GM12878 (cell line): ENCODE results near the gene FAM50A. TPM values are rescaled to one million over a fixed set of nuclear protein-coding genes. Genes with fewer than 3 reads are reported as not detected.
A peak's percentile ranks its signal among the peaks of the same experiment; 100 is the strongest.

Experiments
- ATAC-seq: fragments of 200-7000 bp; cut with Tn5 transposase; 3 replicates; pipeline ENCODE4 v1.9.1; 2020; ENCODE audit warnings: mild to moderate bottlenecking, moderate library complexity
- BruUV-seq: library from RNA; stranded (reverse); fragments of 400-500 nt; replicated peaks from 2 replicates; lab custom pipeline; 2021; lab: Mats Ljungman, UMichigan
- CTCF ChIA-PET: fragments of 300-600 bp; sonication (Branson Sonifier 250); formaldehyde crosslinking; extraction: SDS; loops from one replicate; lab custom pipeline; 2021; ENCODE audit warnings: inconsistent platforms; lab: Yijun Ruan, JAX
- POLR2A ChIA-PET: fragments of 350-600 bp; formaldehyde crosslinking; extraction: SDS; loops from one replicate; lab custom pipeline; 2021; ENCODE audit warnings: inconsistent platforms; lab: Charles Lee
- RAD21 ChIA-PET: fragments of 300-600 bp; sonication (Branson Sonifier 250); formaldehyde crosslinking; loops from one replicate; lab custom pipeline; 2023; ENCODE audit warnings: antibody characterized with exemption; ENCODE audit not compliant: unreplicated experiment; lab: Charles Lee
- SMC1A ChIA-PET: fragments of 300-600 bp; sonication (Branson Sonifier 250); formaldehyde crosslinking; loops from one replicate; lab custom pipeline; 2023; ENCODE audit not compliant: unreplicated experiment, uncharacterized antibody; lab: Charles Lee
- DNase-seq: peaks from one replicate; pipeline ENCODE4 v3.0.0-alpha.2; 2011; ENCODE audit warnings: low read depth, low spot score
- FAIRE-seq: peaks from 3 replicates; lab custom pipeline; 2011; peaks lifted over from hg19 to GRCh38; lab: Jason Lieb, UNC
- H2AFZ ChIP-seq: 2 replicates; pipeline ENCODE4 v1.6.0; 2011; ENCODE audit warnings: low read depth, low read length, control low read depth; ENCODE audit not compliant: control insufficient read depth
- H3K27ac ChIP-seq: 2 replicates; pipeline ENCODE4 v1.5.1; 2011; ENCODE audit warnings: control low read depth; ENCODE audit not compliant: control insufficient read depth, insufficient read depth
- H3K27me3 ChIP-seq, 2 experiments: replicated peaks in 1 of 2; 2 replicates each; pipeline versions ENCODE4 v1.6.0 to v1.6.1; 2011; ENCODE audit warnings: low read length in 1 of 2; ENCODE audit not compliant: control insufficient read depth in 2 of 2, insufficient read depth in 2 of 2
- H3K36me3 ChIP-seq, 2 experiments: 2 replicates each; pipeline ENCODE4 v1.5.1; 2011; ENCODE audit warnings: low read length in 1 of 2; ENCODE audit not compliant: control insufficient read depth in 2 of 2, insufficient read depth in 2 of 2
- H3K4me1 ChIP-seq: 2 replicates; pipeline ENCODE4 v1.6.1; 2011; ENCODE audit warnings: mild to moderate bottlenecking, low read length, moderate library complexity, mixed read lengths; ENCODE audit not compliant: control insufficient read depth, insufficient read depth
- H3K4me2 ChIP-seq: 2 replicates; pipeline ENCODE4 v1.6.0; 2011; ENCODE audit warnings: control low read depth; ENCODE audit not compliant: control insufficient read depth, insufficient read depth
- H3K4me3 ChIP-seq: fragments of 200-600 bp; sonication (generic); 2 replicates; pipeline ENCODE4 v1.5.1; 2016
- H3K79me2 ChIP-seq: 2 replicates; pipeline ENCODE4 v1.6.0; 2011; ENCODE audit warnings: low read length; ENCODE audit not compliant: control insufficient read depth, insufficient read depth
- H3K9ac ChIP-seq: 2 replicates; pipeline ENCODE4 v1.8.0; 2011; ENCODE audit warnings: low read length, control low read depth, mixed read lengths; ENCODE audit not compliant: control insufficient read depth, insufficient read depth
- H3K9me3 ChIP-seq: replicated peaks from 3 replicates; pipeline ENCODE4 v1.5.1; 2011; ENCODE audit warnings: mild to moderate bottlenecking, low read length; ENCODE audit not compliant: control insufficient read depth, insufficient read depth
- H4K20me1 ChIP-seq: 2 replicates; pipeline ENCODE4 v1.6.0; 2011; ENCODE audit not compliant: control insufficient read depth, insufficient read depth
- HSF1 ChIP-seq: fragments of 150-350 bp; IDR thresholded peaks from 2 replicates; pipeline ENCODE4 v1.6.1; 2014; ENCODE audit warnings: mild to moderate bottlenecking, low read depth, low read length
- POLR2A ChIP-seq: IDR thresholded peaks from 2 replicates; pipeline ENCODE4 v1.6.1; 2011; ENCODE audit warnings: low read depth, mild to moderate bottlenecking, low read length
- USF1 ChIP-seq: IDR thresholded peaks from 2 replicates; pipeline ENCODE4 v1.6.1; 2011; ENCODE audit warnings: borderline replicate concordance, low read depth, mild to moderate bottlenecking, moderate library complexity, mixed read lengths, low read length; ENCODE audit not compliant: insufficient read depth; ENCODE audit errors: extremely low read length
- WGBS: methylation state at CpG from one replicate; pipeline ENCODE4 v1.1.6; 2016; ENCODE audit warnings: low lambda C conversion rate; ENCODE audit not compliant: insufficient replicate concordance, insufficient coverage; ENCODE audit errors: missing lambda C conversion rate; 5-methylcytosine and 5-hydroxymethylcytosine counted together
- in situ Hi-C: fragments of 300-500 bp; cut with MboI; formaldehyde crosslinking; loops from 9 replicates; pipeline ENCODE4 v1.14.3; 2018; ENCODE audit warnings: mixed read lengths
- intact Hi-C: fragments of 100-400 bp; cut with micrococcal nuclease; formaldehyde crosslinking; loops from one replicate; pipeline ENCODE4 v1.14.2; 2022; ENCODE audit not compliant: unreplicated experiment
- polyA plus RNA-seq, 11 experiments: library from polyadenylated mRNA; depleted of rRNA in 4 of 11; unstranded in 6 of 11; stranded (reverse) in 5 of 11; fragments of >200 nt; fragmentation: Nextera tagmentation in 4 of 11; fragmentation: Illumina TruSeq in 1 of 11; extraction: Ambion mirVana in 4 of 11; extraction: Trizol in 1 of 11; gene quantifications; 1 replicate in 1 of 11; 2 replicates in 10 of 11; pipeline versions ENCODE4 v1.2.1 to v1.2.3, GENCODE V29; 2011 to 2016; ENCODE audit warnings: inconsistent platforms in 2 of 11, missing spikeins in 2 of 11, low read depth in 1 of 11
- total RNA-seq, 4 experiments: library from RNA; depleted of rRNA in 3 of 4; stranded (reverse); fragments of >200 nt in 3 of 4; fragmentation: Illumina TruSeq in 1 of 4; extraction: Trizol in 1 of 4; gene quantifications; 2 replicates each; pipeline versions ENCODE4 v1.2.1 to v1.2.3, GENCODE V29; 2013 to 2021

FAM50A gene
- total and polyA plus RNA-seq, 10 of the 15 experiments (the other 5 are each of a cell fraction or from before 2014, with no cell fraction given): 4.2 to 46.7 (median 34.6) TPM

- Histone ChIP-seq H3K27me3 (no peaks in the 10 kb centered on the region), H3K4me3 (no peak overlapping the region), H3K4me1 (no peaks in the 10 kb centered on the region), H3K9me3 (no peaks in the 10 kb centered on the region; the same call in 2 of the 3 replicates), H3K36me3 (no peaks in the 10 kb centered on the region; a peak in 1 of 4 replicates), H3K79me2 (no peaks in the 10 kb centered on the region; the same call in 1 of the 2 replicates), H3K9ac (no peak overlapping the region), H2AFZ (no peak overlapping the region)
- POLR2A ChIA-PET: no interaction called here
- no peak for ATAC-seq
- no peak for DNase-seq
- FAIRE-seq: no peak
- in situ Hi-C loops (no loop called here), intact Hi-C loops (no loop called here)
- SMC1A ChIA-PET: no interaction called here
- BruUV-seq: no TSS peak
- CTCF ChIA-PET: no interaction called here
- RAD21 ChIA-PET: interaction anchor here (0.6 kb wide), 1 partner anchor 17 kb away, joined by 4 read pairs; the partner anchor contains the start of gene SLC10A3
- TF ChIP-seq USF1: no peak
- TF ChIP-seq, all 136 proteins: peak for 0
- no peak overlapping the region for H3K27ac ChIP-seq
- WGBS: 70% methylated on average over 7 of the region's 7 CpGs
- no peaks in the 10 kb centered on the region for H4K20me1 ChIP-seq
- H3K4me2 ChIP-seq: no peak overlapping the region
Observed at GRCh38 chrX:154473683-154474082, 29.7 kb downstream of the FAM50A start.

- Histone ChIP-seq H3K27ac (no peak overlapping the region), H3K79me2 (no peaks in the 10 kb centered on the region; the same call in 1 of the 2 replicates), H2AFZ (no peak overlapping the region), H3K9ac (no peak overlapping the region), H3K27me3 (no peaks in the 10 kb centered on the region), H3K9me3 (no peaks in the 10 kb centered on the region; the same call in 2 of the 3 replicates), H3K4me1 (no peaks in the 10 kb centered on the region; the same call in 1 of the 2 replicates), H3K36me3 (no peaks in the 10 kb centered on the region; a peak in 1 of 4 replicates), H4K20me1 (no peaks in the 10 kb centered on the region), H3K4me2 (no peak overlapping the region), H3K4me3 (no peak overlapping the region)
- ChIA-PET SMC1A (interaction anchor here (1.0 to 1.3 kb wide), 2 partner anchors 9 to 36 kb away, joined by 3 read pairs; partner anchors contain the start of gene UBL4A), RAD21 (interaction anchor here (1.2 kb wide), 1 partner anchor 13 kb away, joined by 4 read pairs; the partner anchor contains the start of gene SLC10A3), POLR2A (interaction anchor here (0.7 to 1.2 kb wide), 6 partner anchors 9 to 50 kb away, joined by 3 to 6 read pairs (median 4); partner anchors contain the start of gene UBL4A), CTCF (interaction anchor here (0.8 to 1.4 kb wide), 2 partner anchors 15 to 50 kb away, joined by 3 to 6 read pairs; no protein-coding TSS in a partner anchor)
- in situ Hi-C loops (no loop called here), intact Hi-C loops (loop anchor here (5.0 kb wide), 2 partner anchors 40 kb away; partner anchors contain the start of genes FAM3A and GDI1)
- TF ChIP-seq HSF1 (no peak), POLR2A (peak; percentile 39; the same call in 1 of the 2 replicates)
- WGBS: 50% methylated on average over 6 of the region's 8 CpGs
- no peak for ATAC-seq
- BruUV-seq: no TSS peak
- no peak for FAIRE-seq
- no peak for DNase-seq
Observed at GRCh38 chrX:154476821-154477220, 32.9 kb downstream of the FAM50A start.
